CD8-positive, alpha-beta memory T cell (primary cell): ENCODE measurements around the gene COMMD10. TPM values are rescaled to one million over a fixed set of nuclear protein-coding genes. Genes with fewer than 3 reads are reported as not detected.

Source experiments
- CTCF ChIA-PET: fragments of 350-600 bp; sonication (Branson Sonifier 250); formaldehyde crosslinking; loops from one replicate; lab custom pipeline; 2021; ENCODE audit warnings: antibody characterized with exemption; lab: Charles Lee
- POLR2A ChIA-PET: fragments of 350-600 bp; sonication (Branson Sonifier 250); formaldehyde crosslinking; loops from one replicate; lab custom pipeline; 2021; ENCODE audit warnings: antibody characterized with exemption; lab: Charles Lee
- DNase-seq, 5 donors: peaks; one replicate each; pipeline versions ENCODE4 v3.0.0 to v3.0.0-alpha.2; 2020 to 2022; ENCODE audit warnings: mixed read lengths in 1 of 5
- H3K27ac ChIP-seq: one replicate; pipeline ENCODE4 v1.7.0; 2013; ENCODE audit warnings: low read depth, mild to moderate bottlenecking, low read length, moderate library complexity
- H3K27me3 ChIP-seq: 2 replicates; pipeline ENCODE4 v1.7.0; 2013; ENCODE audit warnings: low read length, mild to moderate bottlenecking; ENCODE audit not compliant: insufficient read depth, poor library complexity, severe bottlenecking
- H3K36me3 ChIP-seq: 2 replicates; pipeline ENCODE4 v1.7.0; 2013; ENCODE audit warnings: mild to moderate bottlenecking, low read length, moderate library complexity; ENCODE audit not compliant: insufficient read depth
- H3K4me1 ChIP-seq: 2 replicates; pipeline ENCODE4 v1.7.0; 2013; ENCODE audit warnings: mild to moderate bottlenecking, low read length, moderate library complexity; ENCODE audit not compliant: insufficient read depth
- H3K4me3 ChIP-seq: 2 replicates; pipeline ENCODE4 v1.7.0; 2013; ENCODE audit warnings: mild to moderate bottlenecking, low read length
- H3K9me3 ChIP-seq: 2 replicates; pipeline ENCODE4 v1.7.0; 2013; ENCODE audit warnings: mild to moderate bottlenecking, low read length
- H3K27ac Mint-ChIP-seq, 8 donors: one replicate each; pipeline ENCODE4 v1.8.0; 2020 to 2021; ENCODE audit warnings: mixed read lengths in 8 of 8, mild to moderate bottlenecking in 6 of 8, inconsistent platforms in 3 of 8, moderate library complexity in 3 of 8
- H3K27me3 Mint-ChIP-seq, 2 donors: one replicate each; pipeline ENCODE4 v1.8.0; 2020 to 2021; ENCODE audit warnings: mixed read lengths in 2 of 2, mild to moderate bottlenecking in 1 of 2, moderate library complexity in 1 of 2
- H3K36me3 Mint-ChIP-seq, 3 donors: one replicate each; pipeline ENCODE4 v1.8.0; 2020 to 2021; ENCODE audit warnings: mixed read lengths in 3 of 3, inconsistent platforms in 1 of 3, mild to moderate bottlenecking in 1 of 3
- H3K4me1 Mint-ChIP-seq, 3 donors: one replicate each; pipeline ENCODE4 v1.8.0; 2020 to 2021; ENCODE audit warnings: mixed read lengths in 3 of 3, inconsistent platforms in 1 of 3, mild to moderate bottlenecking in 1 of 3
- H3K4me3 Mint-ChIP-seq, 7 donors: one replicate each; pipeline ENCODE4 v1.8.0; 2020 to 2021; ENCODE audit warnings: mixed read lengths in 7 of 7, mild to moderate bottlenecking in 6 of 7, moderate library complexity in 4 of 7, inconsistent platforms in 2 of 7
- H3K9me3 Mint-ChIP-seq, 5 donors: one replicate each; pipeline ENCODE4 v1.8.0; 2020 to 2022; ENCODE audit warnings: mixed read lengths in 5 of 5, mild to moderate bottlenecking in 3 of 5, moderate library complexity in 2 of 5, inconsistent platforms in 1 of 5
- polyA plus RNA-seq: library from polyadenylated mRNA; unstranded; fragments of 300-500 nt; fragmentation: Illumina TruSeq; gene quantifications from one replicate; pipeline ENCODE4 v1.2.3, GENCODE V29; 2021
- total RNA-seq, 2 experiments: library from RNA; stranded (reverse); gene quantifications; one replicate each; pipeline ENCODE4 v1.2.3, GENCODE V29; 2021

The COMMD10 gene
- total and polyA plus RNA-seq, 3 experiments from 2014 or later = 13.8 to 35.9 (median 17.4) TPM

GRCh38 chr5:116229131-116229689 is 144.4 kb downstream of the COMMD10 start:
- Mint-ChIP-seq H3K36me3 (peaks cover 23 to 53% (median 24%) of the 10 kb centered on the region in 3 donors), H3K4me1 (peaks cover 13 to 22% (median 16%) of the 10 kb centered on the region in 3 donors), H3K27me3 (no peaks in the 10 kb centered on the region), H3K27ac (no peak overlapping the region), H3K4me3 (no peak overlapping the region), H3K9me3 (peaks cover 0 to 14% (median 5%) of the 10 kb centered on the region in 5 donors)
- ChIA-PET POLR2A (no interaction called here), CTCF (no interaction called here)
- H3K9me3 ChIP-seq = no peaks in the 10 kb centered on the region
- no peaks in the 10 kb centered on the region for H3K27me3 ChIP-seq
- no peak overlapping the region for H3K27ac ChIP-seq
- DNase-seq = no peak
- no peaks in the 10 kb centered on the region for H3K4me1 ChIP-seq
- H3K36me3 ChIP-seq = no peaks in the 10 kb centered on the region
- no peak overlapping the region for H3K4me3 ChIP-seq

DNA sequence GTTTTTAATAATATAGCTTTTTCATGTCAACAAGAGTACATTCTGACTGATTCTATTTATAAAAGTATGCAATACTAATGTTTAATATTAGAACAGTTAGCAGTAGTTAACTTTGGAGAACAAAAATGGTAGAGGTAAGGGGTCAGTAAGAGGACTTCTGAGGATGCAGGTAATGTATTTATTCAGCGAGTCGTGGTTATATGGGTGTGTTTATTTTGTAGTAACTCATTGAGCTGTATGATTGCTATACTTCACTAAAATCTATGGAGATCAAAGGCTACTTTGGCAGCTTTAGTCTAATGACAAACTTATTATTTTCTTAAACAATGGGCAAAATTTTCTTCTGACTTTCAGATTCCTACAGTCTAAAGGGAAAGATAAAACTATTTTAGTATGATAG is 146.5 kb downstream of the COMMD10 start:
- no peaks in the 10 kb centered on the region for H3K9me3 Mint-ChIP-seq
- Histone ChIP-seq H3K4me1 (no peaks in the 10 kb centered on the region), H3K9me3 (no peaks in the 10 kb centered on the region), H3K27ac (no peak overlapping the region), H3K4me3 (no peak overlapping the region), H3K36me3 (no peaks in the 10 kb centered on the region), H3K27me3 (no peaks in the 10 kb centered on the region)
- H3K4me3 Mint-ChIP-seq = no peak overlapping the region
- H3K27me3 Mint-ChIP-seq = no peaks in the 10 kb centered on the region
- DNase-seq = no peak
- ChIA-PET POLR2A (no interaction called here), CTCF (interaction anchor here (1.1 kb wide), 1 partner anchor 13 kb away, joined by 3 read pairs; no protein-coding TSS in a partner anchor)
- H3K4me1 Mint-ChIP-seq = peaks cover 0 to 5% (median 4%) of the 10 kb centered on the region in 3 donors
- no peak overlapping the region for H3K27ac Mint-ChIP-seq
- peaks cover 18 to 46% (median 20%) of the 10 kb centered on the region in 3 donors for H3K36me3 Mint-ChIP-seq

GRCh38 chr5:116234681-116235080 is 149.9 kb downstream of the COMMD10 start:
- Mint-ChIP-seq H3K27ac (no peak overlapping the region), H3K27me3 (no peaks in the 10 kb centered on the region), H3K4me3 (no peak overlapping the region), H3K4me1 (peaks cover 0 to 5% (median 0%) of the 10 kb centered on the region in 3 donors), H3K36me3 (peaks cover 18 to 50% (median 25%) of the 10 kb centered on the region in 3 donors), H3K9me3 (peaks cover 0 to 3% (median 0%) of the 10 kb centered on the region in 5 donors)
- DNase-seq = no peak
- no peaks in the 10 kb centered on the region for H3K36me3 ChIP-seq
- H3K9me3 ChIP-seq = no peaks in the 10 kb centered on the region
- CTCF ChIA-PET = no interaction called here
- H3K27me3 ChIP-seq = no peaks in the 10 kb centered on the region
- H3K27ac ChIP-seq = no peak overlapping the region
- POLR2A ChIA-PET = no interaction called here
- H3K4me3 ChIP-seq = no peak overlapping the region
- H3K4me1 ChIP-seq = no peaks in the 10 kb centered on the region

GRCh38 chr5:116237917-116238500 is 153.2 kb downstream of the COMMD10 start:
- Mint-ChIP-seq H3K4me1 (peaks cover 0 to 5% (median 0%) of the 10 kb centered on the region in 3 donors), H3K27ac (no peak overlapping the region), H3K4me3 (no peak overlapping the region), H3K9me3 (peaks cover 0 to 3% (median 0%) of the 10 kb centered on the region in 5 donors), H3K36me3 (peaks cover 27 to 58% (median 29%) of the 10 kb centered on the region in 3 donors), H3K27me3 (no peaks in the 10 kb centered on the region)
- Histone ChIP-seq H3K27me3 (no peaks in the 10 kb centered on the region), H3K4me1 (no peaks in the 10 kb centered on the region), H3K27ac (no peak overlapping the region), H3K36me3 (no peaks in the 10 kb centered on the region), H3K4me3 (no peak overlapping the region), H3K9me3 (no peaks in the 10 kb centered on the region)
- ChIA-PET POLR2A (no interaction called here), CTCF (no interaction called here)
- no peak for DNase-seq

DNA sequence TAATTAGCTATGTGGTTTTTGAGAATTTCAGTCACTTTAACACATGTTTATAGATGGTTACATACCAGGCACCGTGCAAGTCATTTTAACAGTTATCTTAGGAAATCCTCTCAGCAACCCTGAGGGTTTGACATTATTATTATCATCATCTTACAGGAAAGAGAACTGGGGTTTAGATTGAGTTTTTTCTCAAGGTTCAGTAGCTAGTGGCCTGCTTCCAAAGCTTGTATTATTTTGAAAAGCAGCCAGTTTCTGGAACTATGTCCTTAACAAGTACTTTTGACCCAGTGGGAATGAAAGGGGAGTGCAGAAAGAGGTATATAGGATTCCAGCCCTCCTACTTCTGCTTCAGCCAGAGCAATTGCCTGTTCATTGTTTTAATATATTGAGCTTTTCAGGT is 157.5 kb downstream of the COMMD10 start:
- Mint-ChIP-seq H3K36me3 (peaks cover 17 to 66% (median 35%) of the 10 kb centered on the region in 3 donors), H3K27me3 (no peaks in the 10 kb centered on the region), H3K27ac (no peak overlapping the region), H3K9me3 (peaks cover 10 to 26% (median 24%) of the 10 kb centered on the region in 5 donors), H3K4me1 (no peaks in the 10 kb centered on the region), H3K4me3 (no peak overlapping the region)
- Histone ChIP-seq H3K27me3 (no peaks in the 10 kb centered on the region), H3K4me1 (no peaks in the 10 kb centered on the region), H3K27ac (no peak overlapping the region), H3K9me3 (no peaks in the 10 kb centered on the region), H3K4me3 (no peak overlapping the region), H3K36me3 (no peaks in the 10 kb centered on the region)
- ChIA-PET CTCF (no interaction called here), POLR2A (no interaction called here)
- DNase-seq = no peak

DNA sequence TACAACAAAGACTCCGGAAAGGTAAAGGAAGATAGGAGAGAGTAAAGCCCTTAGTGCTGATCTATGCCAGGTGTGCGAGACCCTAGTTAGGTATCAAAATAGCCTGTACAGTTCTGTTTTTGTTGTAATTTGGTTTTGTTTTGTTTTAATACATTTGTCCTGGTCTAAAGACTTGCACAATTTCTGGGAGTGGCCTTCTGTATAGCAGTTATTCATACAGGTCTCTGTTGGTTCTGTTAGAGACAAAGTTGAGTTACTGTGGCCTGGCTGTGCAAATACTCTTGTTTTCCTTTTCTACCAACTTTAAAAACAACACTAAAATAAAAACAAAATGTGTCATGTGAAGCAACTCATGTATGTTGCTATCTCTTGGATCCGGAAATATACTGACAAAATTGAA is 163.6 kb downstream of the COMMD10 start:
- no peaks in the 10 kb centered on the region for H3K27me3 ChIP-seq
- no peaks in the 10 kb centered on the region for H3K4me1 Mint-ChIP-seq
- DNase-seq = no peak
- H3K4me1 ChIP-seq = no peaks in the 10 kb centered on the region
- H3K36me3 Mint-ChIP-seq = peaks cover 9 to 55% (median 25%) of the 10 kb centered on the region in 3 donors
- no peak overlapping the region for H3K27ac Mint-ChIP-seq
- ChIA-PET CTCF (no interaction called here), POLR2A (no interaction called here)
- no peaks in the 10 kb centered on the region for H3K36me3 ChIP-seq
- H3K9me3 ChIP-seq = no peaks in the 10 kb centered on the region
- H3K27me3 Mint-ChIP-seq = no peaks in the 10 kb centered on the region
- H3K27ac ChIP-seq = no peak overlapping the region
- H3K4me3 Mint-ChIP-seq = no peak overlapping the region
- no peak overlapping the region for H3K4me3 ChIP-seq
- H3K9me3 Mint-ChIP-seq = peaks cover 18 to 41% (median 31%) of the 10 kb centered on the region in 5 donors

- Mint-ChIP-seq H3K36me3 (peaks cover 10 to 55% (median 26%) of the 10 kb centered on the region in 3 donors), H3K9me3 (peaks cover 24 to 48% (median 31%) of the 10 kb centered on the region in 5 donors), H3K27ac (no peak overlapping the region), H3K4me1 (peaks cover 0 to 2% (median 0%) of the 10 kb centered on the region in 3 donors), H3K27me3 (no peaks in the 10 kb centered on the region), H3K4me3 (no peak overlapping the region)
- no peak for DNase-seq
- no peaks in the 10 kb centered on the region for H3K4me1 ChIP-seq
- ChIA-PET CTCF (no interaction called here), POLR2A (no interaction called here)
- H3K36me3 ChIP-seq = no peaks in the 10 kb centered on the region
- no peak overlapping the region for H3K27ac ChIP-seq
- no peak overlapping the region for H3K4me3 ChIP-seq
- no peaks in the 10 kb centered on the region for H3K9me3 ChIP-seq
- H3K27me3 ChIP-seq = no peaks in the 10 kb centered on the region
Measured at GRCh38 chr5:116249648-116250047, 164.8 kb downstream of the COMMD10 start.

DNA sequence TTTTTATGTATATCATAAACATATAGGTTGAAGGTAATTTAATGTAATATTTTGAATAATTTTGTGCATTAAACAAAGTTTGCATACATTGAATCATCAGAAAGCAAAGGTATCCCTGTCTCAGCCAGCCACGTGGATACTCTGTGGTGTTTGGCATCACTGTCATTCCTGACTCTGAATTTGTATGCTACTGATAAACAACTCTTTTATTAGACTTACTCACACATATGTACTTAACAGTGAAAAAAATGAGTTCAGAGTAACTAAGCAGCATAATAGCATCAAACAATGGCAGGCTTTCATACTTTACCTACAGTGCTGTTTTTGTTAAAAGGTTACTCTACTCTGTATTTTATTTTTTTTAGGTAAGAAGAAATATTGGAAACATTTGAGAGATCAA is 171.9 kb downstream of the COMMD10 start:
- Mint-ChIP-seq H3K9me3 (peaks cover 9 to 38% (median 14%) of the 10 kb centered on the region in 5 donors), H3K27ac (no peak overlapping the region), H3K36me3 (peaks cover 7 to 67% (median 41%) of the 10 kb centered on the region in 3 donors), H3K27me3 (no peaks in the 10 kb centered on the region), H3K4me3 (no peak overlapping the region), H3K4me1 (peaks cover 0 to 2% (median 0%) of the 10 kb centered on the region in 3 donors)
- ChIA-PET POLR2A (no interaction called here), CTCF (no interaction called here)
- no peaks in the 10 kb centered on the region for H3K27me3 ChIP-seq
- DNase-seq = no peak
- H3K4me1 ChIP-seq = no peaks in the 10 kb centered on the region
- H3K27ac ChIP-seq = no peak overlapping the region
- no peak overlapping the region for H3K4me3 ChIP-seq
- H3K36me3 ChIP-seq = no peaks in the 10 kb centered on the region
- H3K9me3 ChIP-seq = no peaks in the 10 kb centered on the region
